ENCODE measurements around the gene ENG. TPM values are rescaled to one million over a fixed set of nuclear protein-coding genes. Genes with fewer than 3 reads are reported as not detected.
A peak's percentile ranks its signal among the peaks of the same experiment; 100 is the strongest.

Gene ENG
- total and polyA plus RNA-seq, 2 of the 4 experiments (the other 2 are of a cell fraction) = 3.6 to 83.3 TPM

DNA sequence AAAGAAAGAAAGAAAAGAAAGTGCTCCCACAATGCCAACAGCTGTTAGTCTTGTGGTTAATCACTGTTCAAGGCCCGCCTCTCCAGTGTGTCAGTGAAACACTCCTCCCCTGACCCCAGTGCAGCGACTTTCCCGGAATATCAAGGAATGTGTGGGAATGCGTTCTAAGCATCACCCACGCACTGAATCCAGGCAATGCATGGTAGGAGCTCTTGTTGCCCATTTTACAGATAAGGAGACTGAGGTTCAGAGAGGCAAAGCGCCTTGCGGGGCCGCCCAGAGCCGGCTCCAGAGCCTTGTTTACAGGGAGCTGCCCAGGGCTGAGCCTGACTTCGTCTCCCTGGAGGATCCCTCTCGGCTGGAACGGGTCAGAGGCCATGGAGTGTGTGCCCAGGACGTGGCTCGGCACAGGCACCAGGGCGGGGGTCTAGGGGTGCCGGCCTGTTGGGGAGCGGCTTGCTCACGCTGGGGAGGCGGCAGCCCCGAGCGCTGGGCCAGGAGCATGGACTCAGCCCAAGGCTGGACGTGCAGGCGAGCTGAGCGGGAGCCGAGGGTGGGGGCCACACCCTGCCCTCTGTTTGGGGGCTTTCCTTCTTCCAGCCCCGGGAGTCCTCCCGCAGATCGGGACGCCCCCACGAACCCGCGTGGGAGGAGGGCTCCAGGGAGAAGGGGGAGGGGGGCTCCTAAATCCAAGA is 44.1 kb upstream of the ENG start:
- peak overlapping the region; percentile 85 for H3K14ac ChIP-seq (replicated peaks; ENCODE audit: low read depth, low read length)
- H3K23ac ChIP-seq (ENCODE audit: low read depth, low read length) = peak overlapping the region; percentile 91
- ChIA-PET POLR2A (ENCODE audit: unreplicated experiment) (interaction anchor here (0.8 kb wide), 1 partner anchor 14 kb away, joined by 3 read pairs; no protein-coding TSS in a partner anchor), CTCF (interaction anchor here (1.2 kb wide), 1 partner anchor 164 kb away, joined by 4 read pairs; the partner anchor contains the start of gene TOR2A)
- H2AK9ac ChIP-seq (replicated peaks; ENCODE audit: low read depth, low read length, poor library complexity) = peak overlapping the region; percentile 88
- H3K56ac ChIP-seq (ENCODE audit: extremely low read depth, insufficient read depth, low read length) = peak overlapping the region; percentile 56
- H3K9me3 ChIP-seq (ENCODE audit: control insufficient read depth, insufficient read depth, low read length) = peaks cover 5% of the 10 kb centered on the region; the same call in 1 of the 2 replicates
- H3K18ac ChIP-seq (ENCODE audit: low read depth, low read length) = peak overlapping the region; percentile 81
- no TSS peak for BruUV-seq (replicated peaks)
- intact Hi-C loops (cut with micrococcal nuclease) (no loop called here), dilution Hi-C loops (cut with HindIII; ENCODE audit: low sequenced_read_pairs, unreplicated experiment) (no loop called here), in situ Hi-C loops (cut with MboI; ENCODE audit: low sequenced_read_pairs) (no loop called here)
- H2BK120ac ChIP-seq (ENCODE audit: low read depth, low read length) = peak overlapping the region; percentile 59
- DNase-seq = peak; percentile 89
- peak; percentile 36 for ATAC-seq (ENCODE audit: low read depth)
- H3K4me3 ChIP-seq (ENCODE audit: insufficient read depth, low read depth, low read length) = peak overlapping the region; percentile 98
- peak overlapping the region; percentile 86 for H2AFZ ChIP-seq (replicated peaks; ENCODE audit: low read length, poor library complexity)
- WGBS, 2 experiments (ENCODE audit: extremely low coverage in 2 of 2, insufficient read length in 1 of 2) = 12% methylated on average over 13 of the region's 32 CpGs; no CpG with 5 or more reads in 1 of the 2 experiments
- TF ChIP-seq RCOR1 (IDR thresholded peaks at IDR 0.05; ENCODE audit: insufficient replicate concordance, low read length) (peak; percentile 98), FOS (IDR thresholded peaks at IDR 0.05; ENCODE audit: low read depth, low read length) (no peak), MAZ (IDR thresholded peaks at IDR 0.05; ENCODE audit: borderline replicate concordance, low read depth, low read length) (peak; percentile 84; the same call in 1 of the 2 replicates), MAFK (IDR thresholded peaks at IDR 0.05; ENCODE audit: low read depth, low read length) (no peak), BHLHE40 (IDR thresholded peaks at IDR 0.05; ENCODE audit: low read depth, low read length) (no peak), NFE2L2 (IDR thresholded peaks at IDR 0.05; ENCODE audit: low read depth, low read length) (no peak)
- peak overlapping the region; percentile 10 to 42; a peak in 3 of 4 replicates for H4K8ac ChIP-seq (ENCODE audit: low read depth in 2 of 2, low read length in 2 of 2)
- peak overlapping the region; percentile 83 for H3K4ac ChIP-seq (ENCODE audit: low read depth, low read length)
- peaks cover 27% of the 10 kb centered on the region for H3K36me3 ChIP-seq (ENCODE audit: control insufficient read depth, insufficient read depth, low read length)
- H2BK20ac ChIP-seq (ENCODE audit: low read depth, low read length) = no peak overlapping the region
- H3K27ac ChIP-seq (ENCODE audit: insufficient read depth, low read length) = peak overlapping the region; percentile 95
- peaks cover 16% of the 10 kb centered on the region for H3K9me1 ChIP-seq (ENCODE audit: insufficient read depth, low read length)
- peak overlapping the region; percentile 91 for H3K9ac ChIP-seq (ENCODE audit: low read depth, low read length)
- H2BK5ac ChIP-seq (ENCODE audit: low read depth, low read length, poor library complexity, severe bottlenecking) = peak overlapping the region; percentile 89
- H4K5ac ChIP-seq (ENCODE audit: low read depth, low read length) = peak overlapping the region; percentile 55
- H3K27me3 ChIP-seq (ENCODE audit: control insufficient read depth, insufficient read depth, low read length) = no peaks in the 10 kb centered on the region
- H3K4me1 ChIP-seq (ENCODE audit: control insufficient read depth, insufficient read depth, low read length) = peaks cover 23% of the 10 kb centered on the region
- H4K20me1 ChIP-seq (ENCODE audit: insufficient read depth, low read length) = peaks cover 27% of the 10 kb centered on the region
- H3K4me2 ChIP-seq (ENCODE audit: low read depth, low read length) = peak overlapping the region; percentile 32
- no peak overlapping the region for H2BK15ac ChIP-seq (ENCODE audit: low read depth, low read length)
- peaks cover 19 to 56% of the 10 kb centered on the region in 2 experiments; a peak in 3 of 4 replicates for H3K79me1 ChIP-seq (ENCODE audit: low read depth in 1 of 2, low read length in 2 of 2)
- peak overlapping the region; percentile 68 for H4K91ac ChIP-seq (ENCODE audit: insufficient read depth, low read depth, low read length)
- peak overlapping the region; percentile 74 for H2AK5ac ChIP-seq (ENCODE audit: low read depth, low read length)
